ENCODE measurements around the gene KCNQ5.

- TF ChIP-seq CTCF (conservative IDR thresholded peaks at IDR 0.05 in 1 of 2, IDR thresholded peaks at IDR 0.05 in 1 of 2; ENCODE audit: low read depth in 1 of 2, low read length in 2 of 2) (no peak), EZH2 (IDR thresholded peaks at IDR 0.05; ENCODE audit: low read length, missing control alignments) (no peak)
Measured at GRCh38 chr6:73028893-73029450, 407.1 kb downstream of the KCNQ5 start.
